Stimulated activated CD8-positive, alpha-beta memory T cell treated with anti-CD3 and anti-CD28 coated beads, Interleukin-2, amount 100 ng/mL, for 48 hours (primary cell): ENCODE data around the gene CACNA2D3.

Experiments used
- DNase-seq, 2 donors: peaks; one replicate each; pipeline ENCODE4 v3.0.0-alpha.2; 2020; ENCODE audit warnings: low read depth in 2 of 2

CACNA2D3 gene

DNA sequence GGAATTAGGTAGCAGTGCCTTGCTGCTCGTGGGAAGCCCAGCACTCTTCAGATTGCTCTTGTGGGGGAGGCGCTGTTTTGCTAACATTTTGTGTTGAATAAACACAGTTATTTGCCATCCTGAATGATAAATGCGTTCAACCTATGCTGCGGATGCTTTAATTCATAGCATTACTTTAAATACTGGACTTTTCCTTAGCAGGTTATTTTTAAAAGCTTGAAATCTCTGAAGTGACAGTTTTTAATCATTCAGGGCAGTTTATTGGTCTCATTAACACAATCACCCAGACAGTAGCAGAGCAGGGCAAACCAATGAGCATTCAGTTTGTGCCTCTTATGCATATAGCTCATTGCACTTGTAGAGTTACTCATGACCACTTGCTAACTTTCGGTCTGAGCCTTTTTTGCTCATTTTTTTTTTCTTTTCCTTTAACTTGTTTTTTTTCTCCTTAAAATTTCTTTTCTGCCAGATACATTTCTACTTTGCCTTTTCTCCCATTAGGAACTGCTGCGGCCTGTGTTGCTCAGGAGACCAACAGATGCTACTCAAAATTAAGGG is 5.2 kb downstream of the CACNA2D3 start:
- no peak for DNase-seq

DNA sequence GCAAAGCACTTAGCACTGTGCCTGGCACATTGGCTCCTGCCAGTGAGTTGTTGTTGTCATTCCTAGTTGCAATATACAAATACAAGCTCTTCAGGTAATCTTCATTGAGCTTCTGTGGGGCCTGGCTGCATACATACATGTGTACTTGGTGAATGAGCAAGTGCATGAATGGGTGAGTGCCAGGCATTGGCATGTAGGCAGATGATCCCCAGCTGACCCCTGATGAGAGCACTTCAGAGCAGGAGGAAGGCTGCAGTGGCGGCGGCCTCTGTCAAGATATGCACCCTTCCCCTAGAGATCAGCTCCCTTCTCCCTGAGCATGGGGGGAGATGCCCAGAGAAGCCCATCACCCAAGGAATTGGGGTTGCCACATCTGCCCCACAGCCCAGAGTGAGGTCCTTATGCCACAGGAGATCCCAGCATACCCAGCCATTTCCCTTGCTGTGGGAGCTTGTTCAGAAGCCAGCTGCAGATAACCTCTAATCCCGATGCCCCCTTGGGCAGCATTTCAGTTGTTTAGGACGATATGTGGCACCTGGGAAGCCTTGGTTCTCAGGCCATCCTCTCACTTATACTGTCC is 8.8 kb downstream of the CACNA2D3 start:
- no peak for DNase-seq

DNA sequence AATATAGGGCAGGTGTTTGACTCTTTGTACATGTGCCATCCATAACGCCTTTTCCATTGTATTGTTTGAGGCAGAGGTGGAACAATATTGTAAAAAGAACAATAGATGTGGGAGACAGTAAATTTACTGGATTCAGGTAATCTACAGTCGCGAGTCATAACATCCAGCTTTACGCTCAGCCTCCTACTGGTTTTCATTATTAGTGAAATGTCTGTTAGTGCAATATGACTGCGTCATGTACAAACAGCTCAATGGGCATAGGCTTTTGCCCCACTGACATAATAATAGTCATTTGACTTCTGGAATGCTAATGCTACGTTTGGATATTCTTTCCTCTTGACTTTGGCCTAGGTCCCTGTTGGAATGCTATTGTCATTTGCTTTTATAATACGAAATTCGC is 9.5 kb downstream of the CACNA2D3 start:
- DNase-seq, result no peak

DNA sequence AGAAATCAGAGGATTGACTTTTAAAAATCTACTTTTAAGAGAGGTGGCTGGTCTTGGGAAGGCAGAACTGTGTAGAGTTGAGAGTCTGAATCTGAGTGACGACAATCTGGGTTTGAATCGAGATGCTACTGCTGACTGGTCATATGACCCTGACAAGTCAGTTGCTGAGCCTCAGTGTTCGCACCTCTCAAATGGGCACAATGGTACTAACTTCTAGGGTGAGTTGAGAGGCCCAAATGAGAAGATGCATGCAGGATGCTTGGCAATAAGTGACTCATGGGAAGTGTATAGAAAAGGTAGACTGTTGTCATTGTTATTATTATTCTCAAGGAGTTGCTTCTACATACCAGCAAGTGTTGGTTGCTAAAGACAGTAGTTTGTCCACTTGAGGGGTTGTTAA is 10.3 kb downstream of the CACNA2D3 start:
- DNase-seq, result no peak

DNA sequence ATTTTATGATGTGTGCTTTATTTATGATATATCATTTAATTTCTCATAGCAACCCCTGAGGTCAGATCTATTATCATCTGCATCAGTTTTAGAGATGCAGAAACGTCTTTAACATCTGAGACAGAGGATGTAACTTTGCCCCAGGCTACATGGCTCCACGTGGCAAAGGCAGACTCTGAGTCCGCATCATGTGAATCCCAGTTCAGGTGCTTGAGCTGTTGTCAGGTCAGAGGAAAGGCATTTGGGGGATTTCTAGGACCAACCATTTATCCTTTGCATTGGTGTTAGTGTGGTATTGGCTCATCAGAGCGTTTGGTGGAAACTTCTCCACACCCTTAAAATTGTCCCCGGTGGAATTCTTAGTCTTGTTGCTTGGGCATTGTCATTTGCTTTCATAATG is 10.8 kb downstream of the CACNA2D3 start:
- DNase-seq, result no peak

DNA sequence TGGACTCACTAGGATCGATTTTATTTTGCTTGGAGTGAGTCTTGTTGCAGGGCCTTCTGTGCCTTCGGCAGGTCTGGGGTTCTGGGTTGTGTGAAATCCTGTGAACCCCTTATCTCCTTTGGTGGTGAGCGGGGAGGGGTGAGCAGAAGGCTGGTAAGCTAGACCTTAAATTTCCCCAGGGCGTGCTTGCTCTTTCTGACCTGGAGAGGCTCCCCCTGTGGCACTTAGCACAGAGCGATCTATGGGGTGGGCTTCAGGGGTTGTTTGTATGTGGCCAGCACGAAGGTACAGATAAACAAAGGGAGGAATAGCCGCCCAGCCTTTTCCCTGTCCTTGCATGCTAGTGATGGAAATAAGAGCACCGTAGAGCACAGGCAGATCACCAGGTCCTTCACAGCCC is 11.8 kb downstream of the CACNA2D3 start:
- no peak for DNase-seq

DNA sequence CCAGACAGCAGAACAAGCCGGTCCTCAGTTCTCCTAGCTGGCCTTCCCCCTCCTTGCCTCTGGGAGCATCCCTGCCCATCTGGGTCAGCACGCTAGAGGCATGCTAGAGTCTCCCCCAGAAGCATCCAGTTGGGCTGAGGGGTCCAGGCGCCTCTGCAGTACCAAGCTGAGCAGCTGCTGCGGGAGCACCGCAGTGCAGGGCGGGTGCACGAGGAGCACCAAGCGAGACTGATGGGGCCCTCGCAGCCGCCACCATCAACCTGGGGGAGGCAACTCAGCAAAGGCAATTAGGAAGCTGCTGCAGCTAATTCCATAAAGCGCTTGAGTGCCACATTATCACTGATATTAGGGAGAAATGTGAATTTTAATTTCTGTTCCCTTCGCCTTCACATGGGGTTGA is 12.4 kb downstream of the CACNA2D3 start:
- DNase-seq, result no peak

DNA sequence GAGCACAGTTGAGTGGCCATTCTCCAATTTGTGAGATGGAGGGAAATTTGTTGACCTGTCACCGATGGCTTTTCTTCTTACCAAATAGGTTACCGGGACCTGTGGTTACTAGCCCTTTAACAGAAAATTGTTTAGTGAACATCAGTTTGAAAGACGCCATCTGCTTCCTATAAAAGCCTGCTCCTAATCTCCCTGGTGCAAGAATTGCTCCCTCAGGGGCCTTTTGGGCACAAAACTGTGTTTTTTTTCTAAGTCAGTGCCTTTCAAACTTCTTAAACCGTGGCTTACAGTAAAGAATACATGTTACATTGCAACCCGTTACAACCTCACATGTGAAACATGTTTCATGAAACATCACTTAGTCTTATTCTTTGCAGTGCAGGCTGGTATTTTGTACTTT is 15.0 kb downstream of the CACNA2D3 start:
- no peak for DNase-seq

DNA sequence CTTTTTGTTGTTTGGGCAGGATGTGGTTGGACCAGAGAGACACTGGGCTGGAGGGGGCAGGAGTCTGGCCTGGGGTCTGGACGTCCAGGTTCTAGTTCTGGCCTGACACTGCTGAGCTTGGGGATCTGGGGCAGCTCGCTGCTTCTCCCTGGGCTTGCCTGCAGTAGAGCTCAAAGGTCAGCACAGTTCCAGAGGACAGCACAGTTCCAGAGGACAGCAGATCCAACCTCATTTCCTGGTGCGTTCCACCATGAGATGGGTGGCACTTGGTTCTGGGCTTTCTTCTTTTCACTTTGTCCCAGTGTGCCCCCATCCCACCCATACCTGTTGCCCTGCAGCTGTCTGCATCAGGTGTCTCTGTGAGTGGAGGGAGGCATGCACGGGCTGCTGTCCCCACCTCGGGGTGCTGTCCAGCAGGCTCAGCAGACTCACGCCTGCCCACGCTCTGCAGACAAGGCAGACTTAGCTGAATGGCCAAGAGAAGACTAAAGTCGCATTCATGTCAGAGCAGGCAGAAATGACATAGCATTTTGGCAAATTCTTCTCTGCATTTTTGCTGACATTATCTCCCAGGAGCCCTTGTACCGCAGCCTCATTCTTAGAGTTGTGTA is 16.7 kb downstream of the CACNA2D3 start:
- DNase-seq, result no peak

DNA sequence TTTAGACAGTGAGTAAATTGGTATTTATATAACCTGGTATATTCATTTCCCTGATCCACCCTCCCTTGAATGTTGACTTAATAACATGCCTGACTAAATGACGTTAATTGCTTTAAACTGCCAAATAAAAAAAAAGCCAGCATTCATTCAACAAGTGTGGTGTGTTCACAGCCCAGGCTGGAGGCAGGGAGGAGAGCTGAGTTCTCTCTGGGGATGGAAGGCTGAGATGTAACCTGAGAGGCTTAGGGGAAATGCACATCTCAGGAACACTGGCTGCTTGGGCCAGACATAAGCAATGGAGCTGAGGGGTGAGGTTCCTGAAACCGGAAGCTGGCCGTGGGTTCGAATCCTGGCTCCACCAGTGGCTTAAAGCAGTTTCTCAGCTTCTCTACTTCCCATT is 17.3 kb downstream of the CACNA2D3 start:
- DNase-seq, result no peak

DNA sequence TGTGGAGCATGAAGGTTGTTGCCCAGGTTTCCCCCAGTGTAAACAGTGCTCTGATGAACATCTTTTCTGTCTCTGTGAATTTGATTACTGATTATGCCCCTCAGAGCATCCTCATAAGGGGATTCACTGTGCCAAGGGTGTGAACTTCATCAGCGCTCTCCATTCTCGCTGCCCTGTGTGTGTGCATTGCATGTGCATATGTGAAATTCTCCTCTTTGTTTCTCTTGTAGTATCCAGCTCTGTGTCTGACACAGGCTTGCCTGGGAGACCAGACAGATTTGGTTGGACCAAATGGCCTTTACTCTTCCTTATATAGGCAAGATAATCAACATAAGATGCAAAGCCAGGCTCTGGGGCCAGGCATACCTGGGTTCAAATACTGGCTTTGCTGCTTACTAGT is 21.9 kb downstream of the CACNA2D3 start:
- no peak for DNase-seq

DNA sequence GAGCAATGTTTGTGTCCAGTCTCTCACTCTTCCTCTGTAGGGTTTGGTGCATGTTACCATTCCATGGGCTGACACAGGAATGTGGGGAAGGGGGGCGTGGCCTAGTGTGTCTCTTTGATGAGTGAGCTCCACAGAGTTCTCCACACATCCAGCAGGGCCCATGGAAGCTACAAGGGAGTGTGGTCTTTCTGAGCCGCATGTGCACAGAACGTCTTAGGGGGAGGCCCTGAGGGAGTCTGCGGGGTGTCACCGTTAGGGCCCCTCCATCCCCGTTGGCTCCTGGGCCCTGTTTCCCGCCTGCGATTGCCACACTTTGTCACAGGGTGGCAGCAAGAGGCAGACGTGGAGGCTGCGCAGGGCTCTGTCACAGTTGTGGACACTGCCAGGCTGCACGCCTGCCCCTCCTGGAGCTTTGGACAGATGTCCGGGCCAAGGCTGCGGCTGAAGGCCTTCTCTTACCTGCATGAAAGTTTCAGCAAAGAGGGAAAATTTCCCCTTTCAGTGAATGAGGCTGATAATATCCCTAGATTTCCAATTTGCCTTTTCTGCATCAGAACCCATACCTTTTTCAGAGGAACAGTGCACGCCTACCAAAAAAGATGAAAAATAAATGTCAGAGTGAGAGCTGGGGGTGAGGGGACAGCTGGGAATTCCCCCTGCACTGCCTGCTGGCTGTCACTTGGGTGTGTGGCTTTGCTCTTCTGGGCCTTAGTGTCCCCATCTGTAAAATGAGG is 24.3 kb downstream of the CACNA2D3 start:
- DNase-seq, result no peak

DNA sequence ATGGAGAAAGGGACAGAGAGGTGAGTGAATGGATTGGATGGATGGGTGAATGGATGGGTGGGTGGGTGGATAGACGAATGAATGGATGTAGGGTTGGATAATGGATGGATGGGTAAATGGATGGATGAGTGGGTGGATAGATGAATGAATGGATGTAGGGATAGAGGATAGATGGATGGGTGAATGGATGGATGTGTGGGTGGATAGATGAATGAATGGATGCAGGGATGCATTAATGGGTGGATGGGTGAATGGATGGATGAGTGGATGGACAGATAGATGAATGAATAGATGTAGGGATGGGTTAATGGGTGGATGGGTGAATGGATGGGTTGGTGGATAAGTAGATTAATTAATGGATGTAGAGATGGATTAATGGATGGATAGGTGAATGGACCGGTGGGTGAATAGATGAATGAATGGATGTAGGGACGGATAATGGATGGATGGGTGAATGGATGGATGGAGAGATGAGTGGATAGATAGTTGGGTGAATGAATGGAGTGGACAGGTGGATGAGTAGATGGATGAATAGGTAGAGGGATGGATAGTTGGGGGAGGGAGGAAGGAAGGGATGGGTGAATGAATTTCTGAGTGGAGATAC is 28.6 kb downstream of the CACNA2D3 start:
- no peak for DNase-seq

DNA sequence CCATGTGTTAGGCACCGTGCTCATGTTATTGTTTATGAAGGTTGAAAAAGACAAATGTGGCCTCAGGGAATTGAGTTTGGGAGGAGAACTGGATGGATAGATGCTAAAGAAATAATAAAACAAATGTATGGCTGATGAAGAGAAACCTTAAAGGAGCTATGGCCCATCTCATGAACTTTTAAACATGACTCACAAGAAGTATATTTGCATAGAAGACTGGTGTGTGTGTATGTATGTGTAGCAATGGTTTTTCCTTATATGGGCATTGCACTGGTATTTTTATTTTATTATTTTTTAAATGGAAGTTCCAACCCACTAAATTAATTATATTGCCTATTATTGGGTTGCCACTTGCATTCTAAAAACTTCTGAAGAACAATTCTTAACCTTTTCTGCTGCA is 31.1 kb downstream of the CACNA2D3 start:
- DNase-seq, result no peak

DNA sequence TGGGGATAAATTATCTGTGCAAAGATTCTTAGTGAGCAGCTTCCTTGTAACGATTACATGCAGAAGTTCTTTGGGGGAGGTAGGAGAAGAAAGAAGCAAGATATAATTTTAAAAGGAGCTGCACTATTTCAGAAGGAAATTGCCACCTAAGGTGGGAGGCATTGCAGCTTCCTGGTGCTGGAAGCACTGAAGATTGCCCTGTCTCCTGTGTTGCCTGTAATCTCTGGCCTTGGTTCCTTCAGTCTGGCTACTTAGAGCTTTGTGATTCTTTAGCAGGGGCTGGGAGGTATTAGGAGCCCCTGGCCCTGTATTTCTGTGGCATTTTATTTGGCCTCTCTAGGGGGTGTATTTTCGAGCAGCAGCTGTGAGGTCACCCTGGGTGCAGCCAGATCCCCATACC is 35.5 kb downstream of the CACNA2D3 start:
- DNase-seq, result no peak

DNA sequence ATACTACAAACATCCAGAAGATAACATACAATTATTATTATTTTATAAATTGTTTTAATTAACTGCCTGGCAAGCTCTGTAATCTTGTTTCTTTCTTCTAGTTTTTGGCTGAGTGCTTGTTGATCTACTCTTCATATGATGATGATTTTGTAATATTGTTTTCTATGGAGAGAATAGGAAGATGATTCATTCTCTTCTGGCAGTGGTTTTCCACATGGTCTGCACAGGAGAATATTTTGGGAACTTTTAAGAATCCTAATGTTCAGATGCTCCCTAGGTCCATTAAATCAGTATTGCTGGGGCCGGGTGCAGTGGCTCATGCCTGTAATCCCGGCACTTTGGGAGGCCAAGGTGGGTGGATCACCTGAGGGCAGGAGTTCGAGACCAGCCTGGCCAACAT is 37.6 kb downstream of the CACNA2D3 start:
- no peak for DNase-seq

DNA sequence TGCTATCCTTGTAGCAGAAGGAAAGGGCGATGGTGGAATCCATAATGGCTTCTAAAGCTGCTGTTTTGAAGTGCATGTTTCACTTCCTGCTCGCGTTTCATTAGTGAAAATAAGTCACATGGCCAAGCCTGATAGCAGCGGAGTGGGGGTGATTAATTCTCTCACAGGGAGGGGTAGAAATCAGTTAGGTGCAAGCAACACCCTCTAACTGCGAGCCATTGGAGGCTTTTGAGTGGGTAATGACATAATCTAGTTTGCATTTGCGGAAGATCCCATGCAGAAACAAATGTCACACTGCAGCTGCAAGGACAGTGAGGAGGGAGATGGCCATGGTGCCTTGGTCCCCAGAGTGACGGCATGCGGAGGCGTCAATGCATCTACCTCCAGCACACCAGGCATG is 41.1 kb downstream of the CACNA2D3 start:
- no peak for DNase-seq

DNA sequence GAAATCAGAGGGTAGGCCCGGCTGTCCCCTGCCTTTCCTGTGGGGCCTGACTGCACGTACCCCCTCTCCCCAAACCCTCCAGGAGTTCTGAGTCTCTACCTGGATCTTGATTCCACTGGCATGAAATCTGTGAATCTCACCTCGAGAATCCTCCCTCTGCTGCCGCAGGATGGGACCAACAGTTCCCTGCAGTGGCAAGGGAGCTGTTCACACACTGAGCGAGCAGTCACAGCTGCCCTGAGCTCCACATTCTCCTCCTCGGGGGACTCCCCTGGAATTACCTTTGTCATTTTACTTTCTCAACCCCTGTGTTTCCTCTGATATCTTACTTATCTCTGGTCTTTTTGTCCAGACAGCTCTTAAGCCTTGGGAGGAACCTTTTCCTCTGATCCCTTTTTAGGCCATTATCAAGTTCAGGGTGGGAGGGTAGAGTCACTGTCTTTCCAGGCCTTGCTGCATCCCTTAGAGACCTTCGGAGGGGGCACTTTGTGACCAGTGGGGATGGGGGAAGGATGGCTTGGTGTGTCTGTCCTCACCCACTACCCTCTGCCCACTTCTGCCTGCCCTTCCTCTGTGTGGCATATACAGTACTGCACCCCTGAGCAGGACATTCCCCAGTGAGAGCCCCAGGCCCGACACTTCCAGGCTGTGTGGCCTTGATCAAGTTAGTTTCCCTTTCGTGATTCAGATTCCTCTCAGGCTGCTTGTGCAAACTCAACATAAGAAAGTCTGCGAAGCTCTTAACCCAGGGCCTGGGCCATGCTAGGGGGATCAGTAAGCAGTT is 42.0 kb downstream of the CACNA2D3 start:
- DNase-seq, result no peak

DNA sequence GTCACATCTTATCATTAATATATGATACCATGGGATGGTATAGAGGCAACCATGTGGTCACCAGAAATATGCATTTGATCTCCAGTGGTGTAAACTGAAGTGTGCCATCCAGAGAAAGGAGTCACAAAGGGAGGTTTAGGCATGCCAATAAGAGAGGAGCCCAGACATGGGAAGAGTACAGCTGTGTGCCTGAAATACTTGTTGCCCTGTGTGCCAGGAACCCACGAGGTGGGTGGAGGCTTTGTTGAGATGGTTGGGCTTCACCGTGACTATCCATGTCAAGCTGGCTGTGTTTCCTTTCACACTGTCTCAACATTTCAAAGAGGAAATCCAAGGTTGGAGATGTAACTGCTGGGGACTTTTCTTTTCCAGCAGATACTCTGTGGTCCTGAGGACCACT is 43.5 kb downstream of the CACNA2D3 start:
- DNase-seq, result no peak

DNA sequence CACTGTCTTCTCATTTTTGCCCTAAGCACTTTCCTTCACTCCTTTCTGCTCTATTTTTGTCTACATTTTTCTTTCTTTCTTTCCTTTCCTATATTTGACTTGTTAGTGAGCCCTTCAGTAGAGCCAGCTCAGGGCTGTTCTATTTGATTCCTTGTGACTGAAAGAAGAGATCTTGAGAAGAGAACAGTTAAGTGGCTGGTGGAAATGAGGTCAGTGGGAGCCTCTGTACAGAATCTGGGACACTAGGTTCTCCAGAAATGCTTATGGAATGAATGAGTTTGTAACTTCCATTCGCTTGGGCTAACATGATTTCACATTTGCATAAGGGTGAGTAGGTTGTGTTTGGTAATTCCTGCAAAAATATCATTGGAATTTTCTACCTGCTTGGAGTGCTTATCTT is 45.6 kb downstream of the CACNA2D3 start:
- DNase-seq, result no peak

DNA sequence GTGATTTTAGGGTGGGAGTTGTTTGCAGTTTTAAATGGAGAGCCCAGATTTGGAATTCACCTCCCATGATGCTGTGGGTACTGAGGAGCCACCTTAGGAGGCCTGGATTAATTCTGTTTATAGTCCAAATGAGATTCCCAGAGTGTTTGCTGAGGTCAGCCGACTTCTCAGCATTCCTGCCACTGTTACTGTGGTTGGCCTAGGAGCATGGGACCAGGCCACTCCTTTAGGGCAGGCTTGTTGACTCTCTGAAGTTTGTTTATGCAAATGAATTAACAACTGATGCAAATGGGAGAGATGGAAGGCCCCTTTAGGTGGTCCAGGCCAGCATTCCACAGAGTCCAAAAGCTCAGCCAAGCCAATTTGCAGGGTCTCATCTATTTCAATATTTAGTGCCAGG is 46.1 kb downstream of the CACNA2D3 start:
- DNase-seq, result no peak

DNA sequence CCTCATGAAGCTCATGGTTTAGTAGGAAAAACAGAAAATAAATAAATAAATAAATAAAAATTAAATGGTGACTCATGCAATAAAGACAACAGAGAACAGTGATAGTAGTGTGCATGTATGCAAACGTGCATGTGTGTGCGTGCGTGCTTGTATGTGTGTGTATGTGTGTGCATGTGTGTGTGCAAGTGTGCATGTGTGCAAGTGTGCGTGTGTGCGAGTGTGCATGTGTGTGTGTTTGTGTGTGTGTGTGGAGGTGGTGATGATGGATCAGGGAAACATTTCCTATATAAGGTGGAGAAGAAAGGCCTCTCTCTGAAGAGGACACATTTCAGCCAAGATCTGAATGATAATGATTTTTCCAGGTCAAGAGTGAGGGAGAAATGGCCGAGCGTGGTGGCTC is 47.2 kb downstream of the CACNA2D3 start:
- no peak for DNase-seq
